K562 (cell line): ENCODE results near the gene ATP1A3. TPM values are rescaled to one million over a fixed set of nuclear protein-coding genes. Genes with fewer than 3 reads are reported as not detected.

ENCODE experiments used
- ATF7 ChIP-seq: fragments of 450-650 bp; IDR thresholded peaks from 2 replicates; pipeline ENCODE4 v1.7.1; 2014; ENCODE audit warnings: mild to moderate bottlenecking, moderate library complexity
- ELF2 ChIP-seq: fragments of 250-450 bp; sonication (Bioruptor Pico); IDR thresholded peaks from 2 replicates; pipeline ENCODE4 v1.5.0; 2021; ENCODE audit warnings: mild to moderate bottlenecking
- HDGF ChIP-seq: fragments of 450-650 bp; IDR thresholded peaks from 2 replicates; pipeline ENCODE4 v1.6.1; 2016
- HNRNPUL1 ChIP-seq: fragments of 200-400 bp; formaldehyde crosslinking; IDR thresholded peaks from 2 replicates; pipeline ENCODE4 v1.6.1; 2017; ENCODE audit warnings: low read length
- RBBP5 ChIP-seq: fragments of 200-600 bp; sonication (generic); IDR thresholded peaks from 2 replicates; pipeline ENCODE4 v1.6.1; 2012; ENCODE audit warnings: borderline replicate concordance, mild to moderate bottlenecking, low read length, control low read depth, inconsistent platforms; ENCODE audit not compliant: insufficient read depth, poor library complexity, severe bottlenecking
- SAFB2 ChIP-seq: fragments of 200-400 bp; formaldehyde crosslinking; IDR thresholded peaks from 2 replicates; pipeline ENCODE4 v1.6.1; 2018; ENCODE audit warnings: borderline replicate concordance, low read length, low read depth, moderate library complexity; ENCODE audit not compliant: severe bottlenecking
- TCFL5 ChIP-seq: fragments of 250-450 bp; sonication (Bioruptor Pico); conservative IDR thresholded peaks from 2 replicates; pipeline ENCODE4 v1.6.1; 2021; ENCODE audit warnings: mild to moderate bottlenecking, moderate library complexity, matching md5 sums
- TFAM ChIP-seq: fragments of 250-450 bp; sonication (Bioruptor Pico); conservative IDR thresholded peaks from 2 replicates; pipeline ENCODE4 v1.5.0; 2021; ENCODE audit warnings: mild to moderate bottlenecking, moderate library complexity
- ZNF124 ChIP-seq: sonication (generic); formaldehyde crosslinking; IDR thresholded peaks from 2 replicates; pipeline ENCODE4 v1.8.1; 2022; ENCODE audit warnings: missing genetic modification reagents
- ZNF23 ChIP-seq: fragments of 250-450 bp; sonication (Bioruptor Pico); IDR thresholded peaks from 2 replicates; pipeline ENCODE4 v1.4.0; 2020; ENCODE audit warnings: mild to moderate bottlenecking
- ZNF507 ChIP-seq: conservative IDR thresholded peaks from 2 replicates; pipeline ENCODE4 v1.6.1; 2017; ENCODE audit warnings: missing genetic modification characterization, missing compliant biosample characterization
- ZNF830 ChIP-seq: fragments of 250-450 bp; sonication (Bioruptor Pico); IDR thresholded peaks from 2 replicates; pipeline ENCODE4 v1.5.0; 2021; ENCODE audit warnings: mild to moderate bottlenecking
- polyA plus RNA-seq, 8 experiments: library from polyadenylated mRNA; depleted of rRNA in 4 of 8; stranded (reverse) in 5 of 8; unstranded in 3 of 8; fragments of >200 nt; fragmentation: Nextera tagmentation in 2 of 8; fragmentation: Illumina TruSeq in 1 of 8; extraction: Ambion mirVana in 2 of 8; extraction: Trizol in 1 of 8; gene quantifications; 2 replicates each; pipeline versions ENCODE4 v1.2.1 to v1.2.3, GENCODE V29; 2011 to 2014; ENCODE audit warnings: inconsistent platforms in 1 of 8, missing spikeins in 1 of 8
- total RNA-seq, 7 experiments: library from RNA; depleted of rRNA in 6 of 7; stranded (reverse); fragments of >200 nt in 6 of 7; fragmentation: Illumina TruSeq in 2 of 7; extraction: Trizol in 2 of 7; gene quantifications; 2 replicates each; pipeline versions ENCODE4 v1.2.1 to v1.2.3, GENCODE V29; 2011 to 2021; ENCODE audit warnings: low replicate concordance in 1 of 7
- TF ChIP-seq, protein P1 (sequence below): fragments of 250-450 bp; sonication (Bioruptor Pico); IDR thresholded peaks from 2 replicates; pipeline ENCODE4 v1.5.0; 2021
- TF ChIP-seq, protein P2 (sequence below): fragments of 450-650 bp; IDR thresholded peaks from 2 replicates; pipeline ENCODE4 v1.6.1; 2018; ENCODE audit not compliant: partially characterized antibody
- TF ChIP-seq, protein P3 (sequence below): sonication (generic); formaldehyde crosslinking; IDR thresholded peaks from 2 replicates; pipeline ENCODE4 v1.8.0; 2022; ENCODE audit warnings: missing genetic modification reagents, mild to moderate bottlenecking, borderline replicate concordance
- TF ChIP-seq, protein P4 (sequence below): fragments of 250-450 bp; sonication (Bioruptor Pico); IDR thresholded peaks from 2 replicates; pipeline ENCODE4 v1.5.0; 2022; ENCODE audit warnings: mild to moderate bottlenecking

ATP1A3 gene
- total and polyA plus RNA-seq, 9 of the 15 experiments (the other 6 are each of a cell fraction or from before 2014, with no cell fraction given), result 0.03 to 1.0 (median 0.17) TPM; not detected in 3

DNA sequence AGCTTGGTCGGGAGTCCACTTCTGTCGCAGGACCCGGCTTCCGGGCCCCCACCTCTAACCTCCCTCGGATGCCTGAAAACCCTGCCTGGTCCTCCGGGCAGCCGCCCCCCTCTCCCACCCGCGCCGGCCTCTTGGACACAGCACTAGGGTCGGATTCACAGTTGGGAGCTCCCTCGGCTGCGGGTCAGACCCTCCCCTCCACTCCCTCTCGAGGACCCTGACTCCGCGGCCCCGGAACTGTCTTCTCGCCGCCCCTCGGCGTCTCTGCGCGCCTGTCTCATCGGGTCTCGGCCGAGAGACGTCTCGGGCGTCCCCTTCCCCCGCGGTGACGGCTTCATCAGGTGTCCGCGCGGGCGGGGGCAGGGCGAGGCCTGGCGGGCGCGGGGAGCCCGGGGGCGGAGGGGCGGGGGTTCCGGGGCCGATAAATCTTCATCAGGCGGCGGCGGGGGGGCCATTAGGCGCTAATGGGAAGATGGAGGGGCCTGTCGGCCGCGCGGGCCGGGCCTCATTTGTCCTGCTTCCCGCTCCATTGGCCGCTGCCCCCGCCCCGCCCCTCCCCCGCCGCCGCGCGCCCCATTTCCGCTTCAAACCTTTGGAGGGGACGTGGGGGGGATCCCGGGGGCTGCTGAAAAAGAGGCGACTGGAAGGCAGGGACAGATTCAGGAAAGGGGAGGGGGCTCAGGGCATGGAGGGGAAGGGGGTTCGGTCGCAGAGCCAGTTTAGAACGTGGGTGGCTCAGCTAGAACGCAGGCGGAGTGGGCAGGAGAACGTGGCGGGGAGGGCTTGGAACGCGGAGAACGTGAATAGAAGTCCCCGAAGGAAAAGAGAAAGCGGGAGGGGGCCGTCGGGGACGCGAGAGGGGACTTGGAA, 53.9 kb downstream of the ATP1A3 start (continued):
- TF ChIP-seq, protein P1, sequence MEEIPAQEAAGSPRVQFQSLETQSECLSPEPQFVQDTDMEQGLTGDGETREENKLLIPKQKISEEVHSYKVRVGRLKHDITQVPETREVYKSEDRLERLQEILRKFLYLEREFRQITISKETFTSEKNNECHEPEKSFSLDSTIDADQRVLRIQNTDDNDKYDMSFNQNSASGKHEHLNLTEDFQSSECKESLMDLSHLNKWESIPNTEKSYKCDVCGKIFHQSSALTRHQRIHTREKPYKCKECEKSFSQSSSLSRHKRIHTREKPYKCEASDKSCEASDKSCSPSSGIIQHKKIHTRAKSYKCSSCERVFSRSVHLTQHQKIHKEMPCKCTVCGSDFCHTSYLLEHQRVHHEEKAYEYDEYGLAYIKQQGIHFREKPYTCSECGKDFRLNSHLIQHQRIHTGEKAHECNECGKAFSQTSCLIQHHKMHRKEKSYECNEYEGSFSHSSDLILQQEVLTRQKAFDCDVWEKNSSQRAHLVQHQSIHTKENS, result no peak
- TF ChIP-seq TCFL5 (CRISPR knock-in tag), result no peak
- TF ChIP-seq ZNF23 (CRISPR knock-in tag), result no peak
- TF ChIP-seq, protein P2, sequence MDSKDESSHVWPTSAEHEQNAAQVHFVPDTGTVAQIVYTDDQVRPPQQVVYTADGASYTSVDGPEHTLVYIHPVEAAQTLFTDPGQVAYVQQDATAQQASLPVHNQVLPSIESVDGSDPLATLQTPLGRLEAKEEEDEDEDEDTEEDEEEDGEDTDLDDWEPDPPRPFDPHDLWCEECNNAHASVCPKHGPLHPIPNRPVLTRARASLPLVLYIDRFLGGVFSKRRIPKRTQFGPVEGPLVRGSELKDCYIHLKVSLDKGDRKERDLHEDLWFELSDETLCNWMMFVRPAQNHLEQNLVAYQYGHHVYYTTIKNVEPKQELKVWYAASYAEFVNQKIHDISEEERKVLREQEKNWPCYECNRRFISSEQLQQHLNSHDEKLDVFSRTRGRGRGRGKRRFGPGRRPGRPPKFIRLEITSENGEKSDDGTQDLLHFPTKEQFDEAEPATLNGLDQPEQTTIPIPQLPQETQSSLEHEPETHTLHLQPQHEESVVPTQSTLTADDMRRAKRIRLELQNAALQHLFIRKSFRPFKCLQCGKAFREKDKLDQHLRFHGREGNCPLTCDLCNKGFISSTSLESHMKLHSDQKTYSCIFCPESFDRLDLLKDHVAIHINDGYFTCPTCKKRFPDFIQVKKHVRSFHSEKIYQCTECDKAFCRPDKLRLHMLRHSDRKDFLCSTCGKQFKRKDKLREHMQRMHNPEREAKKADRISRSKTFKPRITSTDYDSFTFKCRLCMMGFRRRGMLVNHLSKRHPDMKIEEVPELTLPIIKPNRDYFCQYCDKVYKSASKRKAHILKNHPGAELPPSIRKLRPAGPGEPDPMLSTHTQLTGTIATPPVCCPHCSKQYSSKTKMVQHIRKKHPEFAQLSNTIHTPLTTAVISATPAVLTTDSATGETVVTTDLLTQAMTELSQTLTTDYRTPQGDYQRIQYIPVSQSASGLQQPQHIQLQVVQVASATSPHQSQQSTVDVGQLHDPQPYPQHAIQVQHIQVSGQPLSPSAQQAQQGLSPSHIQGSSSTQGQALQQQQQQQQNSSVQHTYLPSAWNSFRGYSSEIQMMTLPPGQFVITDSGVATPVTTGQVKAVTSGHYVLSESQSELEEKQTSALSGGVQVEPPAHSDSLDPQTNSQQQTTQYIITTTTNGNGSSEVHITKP, result peak; percentile 22
- TF ChIP-seq RBBP5, result no peak
- no peak for TF ChIP-seq ZNF124
- no peak for TF ChIP-seq ZNF830 (CRISPR knock-in tag)
- TF ChIP-seq HNRNPUL1, result no peak
- TF ChIP-seq ZNF507 (tag), result no peak
- TF ChIP-seq, protein P3, sequence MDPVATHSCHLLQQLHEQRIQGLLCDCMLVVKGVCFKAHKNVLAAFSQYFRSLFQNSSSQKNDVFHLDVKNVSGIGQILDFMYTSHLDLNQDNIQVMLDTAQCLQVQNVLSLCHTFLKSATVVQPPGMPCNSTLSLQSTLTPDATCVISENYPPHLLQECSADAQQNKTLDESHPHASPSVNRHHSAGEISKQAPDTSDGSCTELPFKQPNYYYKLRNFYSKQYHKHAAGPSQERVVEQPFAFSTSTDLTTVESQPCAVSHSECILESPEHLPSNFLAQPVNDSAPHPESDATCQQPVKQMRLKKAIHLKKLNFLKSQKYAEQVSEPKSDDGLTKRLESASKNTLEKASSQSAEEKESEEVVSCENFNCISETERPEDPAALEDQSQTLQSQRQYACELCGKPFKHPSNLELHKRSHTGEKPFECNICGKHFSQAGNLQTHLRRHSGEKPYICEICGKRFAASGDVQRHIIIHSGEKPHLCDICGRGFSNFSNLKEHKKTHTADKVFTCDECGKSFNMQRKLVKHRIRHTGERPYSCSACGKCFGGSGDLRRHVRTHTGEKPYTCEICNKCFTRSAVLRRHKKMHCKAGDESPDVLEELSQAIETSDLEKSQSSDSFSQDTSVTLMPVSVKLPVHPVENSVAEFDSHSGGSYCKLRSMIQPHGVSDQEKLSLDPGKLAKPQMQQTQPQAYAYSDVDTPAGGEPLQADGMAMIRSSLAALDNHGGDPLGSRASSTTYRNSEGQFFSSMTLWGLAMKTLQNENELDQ (CRISPR knock-in tag), result no peak
- no peak for TF ChIP-seq ELF2 (CRISPR knock-in tag)
- no peak for TF ChIP-seq ATF7
- no peak for TF ChIP-seq SAFB2
- TF ChIP-seq, protein P4, sequence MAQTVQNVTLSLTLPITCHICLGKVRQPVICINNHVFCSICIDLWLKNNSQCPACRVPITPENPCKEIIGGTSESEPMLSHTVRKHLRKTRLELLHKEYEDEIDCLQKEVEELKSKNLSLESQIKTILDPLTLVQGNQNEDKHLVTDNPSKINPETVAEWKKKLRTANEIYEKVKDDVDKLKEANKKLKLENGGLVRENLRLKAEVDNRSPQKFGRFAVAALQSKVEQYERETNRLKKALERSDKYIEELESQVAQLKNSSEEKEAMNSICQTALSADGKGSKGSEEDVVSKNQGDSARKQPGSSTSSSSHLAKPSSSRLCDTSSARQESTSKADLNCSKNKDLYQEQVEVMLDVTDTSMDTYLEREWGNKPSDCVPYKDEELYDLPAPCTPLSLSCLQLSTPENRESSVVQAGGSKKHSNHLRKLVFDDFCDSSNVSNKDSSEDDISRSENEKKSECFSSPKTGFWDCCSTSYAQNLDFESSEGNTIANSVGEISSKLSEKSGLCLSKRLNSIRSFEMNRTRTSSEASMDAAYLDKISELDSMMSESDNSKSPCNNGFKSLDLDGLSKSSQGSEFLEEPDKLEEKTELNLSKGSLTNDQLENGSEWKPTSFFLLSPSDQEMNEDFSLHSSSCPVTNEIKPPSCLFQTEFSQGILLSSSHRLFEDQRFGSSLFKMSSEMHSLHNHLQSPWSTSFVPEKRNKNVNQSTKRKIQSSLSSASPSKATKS (CRISPR knock-in tag), result no peak
- TF ChIP-seq TFAM, result no peak
- TF ChIP-seq HDGF, result no peak
